A673 (cell line): Measurements from ENCODE around the gene BST2.

Experiments used
- CTCF ChIP-seq: fragments of 300-800, 200-600 bp; sonication (generic); conservative IDR thresholded peaks from 2 replicates; pipeline ENCODE4 v1.5.1; 2017; ENCODE audit warnings: low read depth, mild to moderate bottlenecking, antibody characterized with exemption, low read length, moderate library complexity, mixed read lengths
- EZH2 ChIP-seq: fragments of 200-600 bp; sonication (generic); IDR thresholded peaks from 2 replicates; pipeline ENCODE4 v1.6.1; 2017; ENCODE audit warnings: borderline replicate concordance, low read depth, mild to moderate bottlenecking, mixed read lengths, antibody characterized with exemption, low read length; ENCODE audit not compliant: poor library complexity, severe bottlenecking

GRCh38 chr19:17454576-17455071 is 49.2 kb upstream of the BST2 start:
- no peak for TF ChIP-seq CTCF
- TF ChIP-seq EZH2, result no peak
